Fibroblast of the conjunctiva (primary cell): Measurements from ENCODE around the gene TMEM26.

Source experiments
- DNase-seq: peaks from one replicate; pipeline ENCODE4 v3.0.0-alpha.2; 2010; ENCODE audit warnings: low read depth

Gene TMEM26

DNA sequence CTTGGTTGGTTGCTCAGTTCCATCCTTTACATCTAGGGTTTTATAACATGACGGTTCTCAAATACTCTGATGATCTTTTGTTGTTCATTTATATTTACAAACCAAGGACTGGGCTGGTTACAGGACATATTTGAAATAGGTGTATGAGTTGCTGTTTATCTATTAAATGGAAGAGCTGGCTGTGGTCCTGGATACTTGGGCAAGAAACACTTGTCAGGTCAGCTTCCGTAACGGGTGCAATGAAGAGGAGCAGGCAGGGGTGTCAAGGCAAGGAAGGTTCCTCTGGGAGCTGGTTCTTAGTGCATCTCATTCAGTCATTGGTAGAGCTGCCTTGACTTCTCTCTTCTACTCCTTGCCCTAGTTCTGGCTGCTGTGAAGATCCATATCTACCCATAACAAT is 4.8 kb upstream of the TMEM26 start:
- no peak for DNase-seq

- DNase-seq: no peak
Observed at GRCh38 chr10:61456095-61456789, 3.1 kb upstream of the TMEM26 start.

DNA sequence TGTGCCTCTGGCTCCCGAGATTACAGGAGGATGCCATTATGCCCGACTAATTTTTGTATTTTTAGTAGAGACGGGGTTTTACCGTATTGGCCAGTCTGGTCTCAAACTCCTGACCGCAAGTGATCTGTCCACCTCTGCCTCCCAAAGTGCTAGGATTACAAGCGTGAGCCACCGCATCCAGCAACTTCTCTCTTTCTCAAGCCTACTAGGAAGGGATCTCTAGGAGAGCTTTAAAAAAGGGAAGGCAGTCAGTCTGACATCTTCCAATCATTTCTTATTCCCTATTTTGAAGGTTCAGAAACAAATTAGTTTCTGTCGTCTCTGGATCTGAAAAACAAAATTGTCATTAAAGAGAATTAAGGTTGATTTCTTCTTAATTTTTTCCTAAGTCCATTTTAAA is 2.5 kb upstream of the TMEM26 start:
- DNase-seq: no peak

GRCh38 chr10:61454541-61454940 is 1.4 kb upstream of the TMEM26 start:
- no peak for DNase-seq

DNA sequence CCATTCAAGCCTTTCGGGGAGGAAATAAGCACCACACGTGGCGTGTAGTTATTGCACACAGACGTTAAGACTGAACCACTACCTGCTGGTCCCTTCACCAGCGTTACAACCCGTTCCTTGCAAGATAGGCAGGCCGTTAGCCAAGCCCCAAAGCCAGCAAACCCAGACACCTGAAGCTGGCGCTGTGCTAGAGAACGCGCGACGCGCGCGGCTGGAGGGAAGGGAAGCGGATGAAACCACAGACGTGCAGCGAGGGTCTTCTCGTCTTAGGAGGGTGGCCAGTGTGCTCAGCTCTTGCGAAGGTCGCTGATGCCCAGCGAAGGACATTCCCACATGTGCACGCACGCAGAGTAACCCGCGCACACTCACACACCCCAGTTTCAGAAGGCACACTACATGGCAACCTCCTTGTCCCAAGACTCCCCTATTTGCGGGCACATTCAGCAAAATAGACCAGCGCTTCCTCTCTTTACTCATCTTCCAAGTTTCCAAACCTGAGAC is 980 bp downstream of the TMEM26 start:
- no peak for DNase-seq

GRCh38 chr10:61451357-61451756 is 1.8 kb downstream of the TMEM26 start:
- DNase-seq: no peak

GRCh38 chr10:61448841-61449600 is 4.2 kb downstream of the TMEM26 start:
- no peak for DNase-seq

- no peak for DNase-seq
Observed at GRCh38 chr10:61448091-61448490, 5.1 kb downstream of the TMEM26 start.

DNA sequence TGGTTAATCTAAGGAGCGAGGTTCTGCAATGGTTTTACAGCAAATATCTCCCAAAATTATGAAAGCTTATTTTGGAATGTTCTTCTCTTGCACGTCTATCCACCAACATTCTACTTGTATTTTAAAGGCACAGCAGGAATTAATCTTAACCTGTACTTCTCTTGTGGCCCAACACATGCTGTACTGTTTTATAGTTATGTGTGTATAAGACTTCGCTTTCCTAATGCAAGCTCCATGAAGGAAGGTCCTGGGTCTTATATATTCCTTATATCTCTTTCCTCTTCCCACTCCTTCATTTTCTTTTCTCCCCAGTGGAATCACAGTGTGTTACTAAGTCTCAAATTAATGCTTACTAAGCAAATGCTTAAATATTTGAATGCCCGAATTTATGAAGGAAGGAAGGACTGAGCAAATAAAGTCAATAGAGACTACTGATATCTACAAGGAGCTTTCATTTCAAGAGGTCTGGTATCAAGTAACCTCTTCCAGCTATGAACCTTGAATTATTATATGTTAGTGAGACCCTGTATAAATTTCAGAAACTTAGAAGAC is 14.0 kb downstream of the TMEM26 start:
- DNase-seq: no peak

GRCh38 chr10:61438141-61438988 is 14.8 kb downstream of the TMEM26 start:
- no peak for DNase-seq

DNA sequence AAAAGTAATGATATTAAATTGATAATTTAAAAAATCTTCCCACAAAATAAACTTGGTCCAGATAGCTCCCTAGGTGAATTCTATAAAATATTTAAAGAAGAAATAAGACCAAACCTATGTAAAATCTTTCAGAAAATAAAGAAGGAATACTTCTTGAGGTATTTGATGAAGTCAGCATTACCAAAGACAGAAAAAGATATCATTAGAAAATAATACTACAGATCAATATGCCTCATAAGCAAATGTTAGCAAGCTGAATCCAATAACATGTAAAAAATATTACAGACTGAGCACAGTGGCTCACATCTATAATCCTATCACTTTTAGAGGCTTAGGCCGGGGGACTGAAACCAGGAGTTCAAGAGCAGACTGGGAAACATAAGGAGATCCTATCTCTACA is 30.0 kb downstream of the TMEM26 start:
- no peak for DNase-seq

DNA sequence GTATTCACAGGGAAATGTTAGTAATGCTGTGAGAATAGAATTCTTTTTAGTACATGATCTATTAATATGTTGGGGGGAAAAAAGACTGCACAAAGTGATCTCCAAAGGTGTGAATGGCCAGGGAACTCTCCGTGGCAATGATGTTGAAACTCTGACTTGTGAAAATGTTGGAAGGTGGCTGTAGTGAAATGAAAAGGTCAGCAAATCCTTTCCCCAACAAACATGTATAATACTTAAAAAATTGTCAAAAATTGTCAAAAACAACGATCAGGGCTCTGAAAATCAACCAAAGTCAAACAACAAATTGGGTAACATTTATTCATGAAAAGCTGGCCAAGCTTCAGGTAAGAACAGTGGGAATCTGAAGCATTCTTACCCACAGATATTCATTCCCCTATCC is 35.5 kb downstream of the TMEM26 start:
- no peak for DNase-seq

DNA sequence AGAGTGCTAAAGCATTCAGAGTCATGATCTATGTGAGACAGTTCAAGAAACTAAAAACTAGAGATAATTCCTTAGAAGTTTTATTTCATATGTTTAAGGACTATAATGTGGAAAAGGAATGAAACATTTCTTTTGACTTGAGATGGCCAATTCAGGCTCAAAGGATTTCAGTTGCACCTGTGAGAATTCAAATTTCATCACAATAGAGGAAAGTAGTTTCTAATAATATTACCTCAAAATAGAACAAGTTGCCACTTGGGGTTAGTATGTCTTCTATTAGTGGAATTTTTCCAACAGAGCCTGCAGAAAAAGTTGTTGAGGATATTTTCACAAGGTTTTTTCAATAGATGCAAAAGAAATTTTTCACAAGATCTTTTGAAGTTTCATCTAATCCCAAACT is 37.4 kb downstream of the TMEM26 start:
- DNase-seq: no peak

- no peak for DNase-seq
Observed at GRCh38 chr10:61411706-61412105, 41.5 kb downstream of the TMEM26 start.

DNA sequence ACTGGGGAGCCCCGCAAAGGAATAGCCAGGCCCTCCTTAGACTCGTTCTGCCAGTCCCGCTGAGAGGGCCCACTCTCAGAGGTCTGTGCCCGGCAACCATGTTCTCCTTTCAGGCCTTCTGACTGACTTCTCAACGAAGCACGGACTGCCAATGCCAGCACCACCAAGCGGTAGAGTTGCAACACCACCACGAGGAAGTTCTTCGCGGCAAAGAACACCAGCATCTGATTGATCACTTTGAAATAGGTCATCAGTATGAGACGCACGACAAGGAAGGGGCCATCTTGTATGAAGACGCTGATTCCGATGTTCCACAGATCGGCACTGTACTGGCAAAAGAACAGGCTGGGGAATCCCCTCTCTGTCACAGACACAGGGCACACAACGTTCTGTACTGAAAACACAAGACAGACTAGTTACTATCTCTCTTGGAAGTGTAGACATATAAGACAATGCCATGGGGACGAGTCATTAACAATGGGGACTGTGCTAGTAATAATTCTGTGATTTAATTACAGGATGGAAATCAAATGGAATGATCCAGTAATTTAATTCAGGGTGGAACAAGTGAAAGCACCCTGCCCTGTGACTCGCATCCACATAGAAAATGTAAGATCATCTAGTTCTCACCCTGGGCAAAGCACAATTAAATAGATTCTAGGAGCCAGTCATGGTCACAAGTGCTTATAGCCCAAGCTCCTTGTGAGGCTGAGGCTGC is 42.7 kb downstream of the TMEM26 start:
- no peak for DNase-seq

- DNase-seq: no peak
Observed at GRCh38 chr10:61409157-61409556, 44.0 kb downstream of the TMEM26 start.

GRCh38 chr10:61408105-61408504 is 45.1 kb downstream of the TMEM26 start:
- no peak for DNase-seq

GRCh38 chr10:61406736-61407135 is 46.4 kb downstream of the TMEM26 start:
- DNase-seq: no peak

DNA sequence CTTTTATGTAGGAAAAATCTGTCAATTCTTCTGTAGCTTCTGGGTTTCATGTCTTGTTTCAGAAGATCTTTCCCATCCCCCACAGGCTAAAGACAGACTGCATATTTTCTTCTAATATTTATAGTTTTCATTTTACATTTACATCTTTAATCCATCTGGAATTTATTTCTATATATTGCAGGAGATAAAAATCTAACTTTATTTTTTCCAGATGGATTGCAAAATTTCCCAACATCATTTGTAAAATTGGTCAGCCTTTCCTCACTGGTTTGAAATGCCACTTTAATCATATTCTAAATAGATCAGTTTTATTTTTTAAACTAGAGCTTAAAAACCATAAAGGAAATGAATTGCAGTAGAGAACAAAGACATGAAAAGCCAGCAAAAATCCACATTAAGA is 46.9 kb downstream of the TMEM26 start:
- no peak for DNase-seq

DNA sequence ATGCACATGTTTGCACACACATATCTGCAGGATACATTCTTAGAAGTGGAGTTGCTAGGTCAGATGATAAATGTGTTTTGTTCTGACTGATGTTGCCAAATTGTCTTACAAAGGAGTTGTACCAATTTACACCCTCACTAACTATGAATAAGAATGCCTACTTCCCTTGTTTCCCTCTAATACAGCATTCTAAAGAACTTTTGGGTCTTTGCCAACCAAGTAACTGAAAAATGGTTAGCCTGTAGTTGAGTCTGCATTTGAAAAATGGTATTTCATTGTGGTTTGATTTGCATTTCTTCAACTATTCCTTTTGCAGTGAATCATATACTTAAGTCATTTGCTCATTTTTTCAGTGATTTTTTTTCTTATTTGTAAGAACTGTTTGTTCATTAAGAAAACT is 48.4 kb downstream of the TMEM26 start:
- no peak for DNase-seq

- DNase-seq: no peak
Observed at GRCh38 chr10:61400524-61400923, 52.7 kb downstream of the TMEM26 start.

GRCh38 chr10:61399406-61399805 is 53.8 kb downstream of the TMEM26 start:
- no peak for DNase-seq
